CD4-positive, alpha-beta T cell (primary cell): ENCODE data around the gene DDX1. TPM values are rescaled to one million over a fixed set of nuclear protein-coding genes. Genes with fewer than 3 reads are reported as not detected.

Experiments used
- ATAC-seq: fragments of 200-7000 bp; cut with Tn5 transposase; one replicate; pipeline ENCODE4 v1.10.0; 2022; ENCODE audit warnings: mild to moderate bottlenecking; ENCODE audit not compliant: poor library complexity
- CTCF ChIA-PET: fragments of 350-600 bp; sonication (Branson Sonifier 250); formaldehyde crosslinking; loops from one replicate; lab custom pipeline; 2021; ENCODE audit warnings: antibody characterized with exemption, inconsistent platforms; lab: Charles Lee
- POLR2A ChIA-PET: fragments of 350-600 bp; sonication (Branson Sonifier 250); formaldehyde crosslinking; loops from one replicate; lab custom pipeline; 2021; ENCODE audit warnings: antibody characterized with exemption, inconsistent platforms; lab: Charles Lee
- DNase-seq, 14 experiments: peaks; one replicate each; pipeline ENCODE4 v3.0.0-alpha.2; 2013 to 2020; ENCODE audit warnings: mixed read lengths in 2 of 14
- H3K27ac ChIP-seq, 2 donors: one replicate each; pipeline versions ENCODE4 v1.5.1 to v1.7.0; 2013; ENCODE audit warnings: low read length in 2 of 2, low read depth in 1 of 2, mild to moderate bottlenecking in 1 of 2
- H3K27me3 ChIP-seq, 2 experiments: 1 replicate in 1 of 2; 2 replicates in 1 of 2; pipeline versions ENCODE4 v1.6.1 to v1.7.0; 2013; ENCODE audit warnings: low read length in 2 of 2, control low read depth in 1 of 2, mild to moderate bottlenecking in 1 of 2, moderate library complexity in 1 of 2; ENCODE audit not compliant: insufficient read depth in 2 of 2, control insufficient read depth in 1 of 2
- H3K36me3 ChIP-seq: one replicate; pipeline ENCODE4 v1.6.1; 2013; ENCODE audit warnings: low read length, control low read depth; ENCODE audit not compliant: insufficient read depth
- H3K4me1 ChIP-seq: one replicate; pipeline ENCODE4 v1.6.1; 2013; ENCODE audit warnings: low read length, control low read depth; ENCODE audit not compliant: insufficient read depth
- H3K4me3 ChIP-seq: one replicate; pipeline ENCODE4 v1.5.1; 2013; ENCODE audit warnings: mild to moderate bottlenecking, low read length, moderate library complexity
- H3K9me3 ChIP-seq, 2 experiments: 1 replicate in 1 of 2; 2 replicates in 1 of 2; pipeline versions ENCODE4 v1.6.1 to v1.7.0; 2013; ENCODE audit warnings: low read length in 2 of 2, mild to moderate bottlenecking in 2 of 2, control low read depth in 1 of 2, moderate library complexity in 1 of 2; ENCODE audit not compliant: control insufficient read depth in 1 of 2, insufficient read depth in 1 of 2
- H3K27ac Mint-ChIP-seq: one replicate; pipeline ENCODE4 v1.8.0; 2020; ENCODE audit warnings: mixed read lengths
- H3K27me3 Mint-ChIP-seq: one replicate; pipeline ENCODE4 v1.8.0; 2021; ENCODE audit warnings: mixed read lengths
- H3K36me3 Mint-ChIP-seq: one replicate; pipeline ENCODE4 v1.8.0; 2021; ENCODE audit warnings: low read depth, mixed read lengths
- H3K4me1 Mint-ChIP-seq: one replicate; pipeline ENCODE4 v1.8.0; 2021; ENCODE audit warnings: low read depth, mixed read lengths
- H3K4me3 Mint-ChIP-seq: one replicate; pipeline ENCODE4 v1.8.0; 2020; ENCODE audit warnings: mild to moderate bottlenecking, mixed read lengths
- H3K9me3 Mint-ChIP-seq: one replicate; pipeline ENCODE4 v1.8.0; 2020; ENCODE audit warnings: mixed read lengths
- CTCF ChIP-seq: fragments of 200-600 bp; IDR thresholded peaks from one replicate; pipeline ENCODE4 v1.8.0; 2022; ENCODE audit warnings: antibody characterized with exemption, mild to moderate bottlenecking
- intact Hi-C, 2 experiments: fragments of 100-400 bp; cut with DNase I in 1 of 2; cut with micrococcal nuclease in 1 of 2; formaldehyde crosslinking; loops; one replicate each; pipeline versions ENCODE4 v1.15.1 to v1.9.0; 2023 to 2025; cut with DNase I, micrococcal nuclease
- total RNA-seq, 174 experiments: library from RNA in 2 of 174; stranded (reverse) in 2 of 174; gene quantifications; one replicate each; pipeline ENCODE4 v1.2.3 and lab custom pipeline; 2021 to 2026

Gene DDX1
- total RNA-seq, 2 experiments from 2014 or later = 48.8 to 50.1 TPM

- no peak for DNase-seq
- no peaks in the 10 kb centered on the region for H3K4me1 ChIP-seq
- no peak overlapping the region for H3K4me3 Mint-ChIP-seq
- H3K27me3 ChIP-seq = no peaks in the 10 kb centered on the region
- no peak overlapping the region for H3K4me3 ChIP-seq
- no peaks in the 10 kb centered on the region for H3K9me3 Mint-ChIP-seq
- TF ChIP-seq CTCF = no peak
- H3K27me3 Mint-ChIP-seq = peaks cover 5% of the 10 kb centered on the region
- H3K36me3 ChIP-seq = no peaks in the 10 kb centered on the region
- no peak overlapping the region for H3K27ac Mint-ChIP-seq
- ChIA-PET CTCF (no interaction called here), POLR2A (no interaction called here)
- H3K4me1 Mint-ChIP-seq = no peaks in the 10 kb centered on the region
- intact Hi-C loops = no loop called here
- no peak overlapping the region for H3K27ac ChIP-seq
- no peaks in the 10 kb centered on the region for H3K9me3 ChIP-seq
- no peaks in the 10 kb centered on the region for H3K36me3 Mint-ChIP-seq
- no peak for ATAC-seq
Observed at GRCh38 chr2:15654727-15655073, 63.0 kb downstream of the DDX1 start.

GRCh38 chr2:15655123-15655887 is 63.6 kb downstream of the DDX1 start:
- intact Hi-C loops = no loop called here
- POLR2A ChIA-PET = no interaction called here
- no peak for TF ChIP-seq CTCF
- Histone ChIP-seq H3K9me3 (no peaks in the 10 kb centered on the region), H3K27ac (no peak overlapping the region), H3K4me1 (no peaks in the 10 kb centered on the region), H3K36me3 (no peaks in the 10 kb centered on the region), H3K4me3 (no peak overlapping the region), H3K27me3 (no peaks in the 10 kb centered on the region)
- DNase-seq = no peak
- Mint-ChIP-seq H3K4me1 (no peaks in the 10 kb centered on the region), H3K36me3 (no peaks in the 10 kb centered on the region), H3K27ac (no peak overlapping the region), H3K4me3 (no peak overlapping the region), H3K27me3 (peaks cover 5% of the 10 kb centered on the region), H3K9me3 (no peaks in the 10 kb centered on the region)
- ATAC-seq = no peak
- CTCF ChIA-PET = no interaction called here

- H3K27me3 Mint-ChIP-seq = peaks cover 5% of the 10 kb centered on the region
- Histone ChIP-seq H3K9me3 (no peaks in the 10 kb centered on the region), H3K4me3 (no peak overlapping the region), H3K36me3 (no peaks in the 10 kb centered on the region), H3K27ac (no peak overlapping the region), H3K27me3 (no peaks in the 10 kb centered on the region), H3K4me1 (no peaks in the 10 kb centered on the region)
- ChIA-PET CTCF (no interaction called here), POLR2A (no interaction called here)
- no peak overlapping the region for H3K4me3 Mint-ChIP-seq
- no peaks in the 10 kb centered on the region for H3K9me3 Mint-ChIP-seq
- no peak overlapping the region for H3K27ac Mint-ChIP-seq
- TF ChIP-seq CTCF = no peak
- H3K4me1 Mint-ChIP-seq = no peaks in the 10 kb centered on the region
- ATAC-seq = no peak
- no peaks in the 10 kb centered on the region for H3K36me3 Mint-ChIP-seq
- intact Hi-C loops = no loop called here
- no peak for DNase-seq
Observed at GRCh38 chr2:15656090-15656489, 64.4 kb downstream of the DDX1 start.
